Natural killer cell treated with Interleukin-12 subunit alpha and Interleukin-12 subunit beta and Interleukin-15 and Interleukin-18, amount 100 ng/mL, for 72 hours (primary cell): ENCODE measurements around the gene TCF4. TPM values are rescaled to one million over a fixed set of nuclear protein-coding genes. Genes with fewer than 3 reads are reported as not detected.

Source experiments
- ATAC-seq, 2 donors: fragments of 150-1000 bp; cut with Tn5 transposase in 1 of 2; sonication (Bioruptor Pico), chemical (Tn5 transposase) in 1 of 2; 2 replicates each; pipeline ENCODE4 v1.10.0; 2021
- DNase-seq: peaks from one replicate; pipeline ENCODE4 v3.0.0; 2022; ENCODE audit warnings: low spot score
- H3K27ac Mint-ChIP-seq, 2 donors: 1 replicate in 1 of 2; 2 replicates in 1 of 2; pipeline ENCODE4 v1.8.0; 2022; ENCODE audit warnings: mixed read lengths in 2 of 2, mild to moderate bottlenecking in 1 of 2, moderate library complexity in 1 of 2
- H3K27me3 Mint-ChIP-seq, 2 donors: 1 replicate in 1 of 2; 2 replicates in 1 of 2; pipeline ENCODE4 v1.8.0; 2022; ENCODE audit warnings: mixed read lengths in 2 of 2
- H3K36me3 Mint-ChIP-seq: one replicate; pipeline ENCODE4 v1.8.0; 2022; ENCODE audit warnings: mixed read lengths
- H3K4me1 Mint-ChIP-seq, 2 donors: 1 replicate in 1 of 2; 2 replicates in 1 of 2; pipeline ENCODE4 v1.8.0; 2022; ENCODE audit warnings: low read depth in 2 of 2, mixed read lengths in 2 of 2, mild to moderate bottlenecking in 1 of 2
- H3K4me3 Mint-ChIP-seq: one replicate; pipeline ENCODE4 v1.8.0; 2022; ENCODE audit warnings: mixed read lengths
- H3K9me3 Mint-ChIP-seq: 2 replicates; pipeline ENCODE4 v1.8.0; 2022; ENCODE audit warnings: mixed read lengths
- total RNA-seq, 2 donors: library from RNA; stranded (reverse); gene quantifications; one replicate each; pipeline ENCODE4 v1.2.3, GENCODE V29; 2022

Gene TCF4
- total RNA-seq, 2 donors from 2014 or later: 6.1 to 10.3 TPM

DNA sequence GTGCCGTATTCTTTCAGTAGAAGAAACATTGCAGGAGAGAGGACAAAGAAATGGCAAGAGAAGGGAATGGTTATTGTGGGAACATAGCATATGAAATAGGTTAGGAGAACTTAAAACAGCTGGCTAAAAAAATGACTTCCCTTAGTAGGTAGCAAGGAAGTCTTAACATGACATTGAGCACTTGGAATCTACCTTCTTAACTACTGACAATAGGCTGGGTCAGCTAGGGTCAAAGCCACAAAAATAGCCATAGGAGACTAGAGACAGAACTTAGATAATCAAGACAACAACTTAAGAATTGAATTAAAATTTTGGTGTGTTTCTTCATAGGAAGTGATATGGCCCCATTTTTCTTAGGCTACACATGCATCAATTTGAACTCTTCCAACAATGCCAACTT is 227.9 kb downstream of the TCF4 start:
- Mint-ChIP-seq H3K4me3 (no peak overlapping the region), H3K4me1 (no peaks in the 10 kb centered on the region), H3K27ac (no peak overlapping the region), H3K27me3 (no peaks in the 10 kb centered on the region), H3K36me3 (no peaks in the 10 kb centered on the region), H3K9me3 (no peaks in the 10 kb centered on the region)
- ATAC-seq (no peak), DNase-seq (no peak)

DNA sequence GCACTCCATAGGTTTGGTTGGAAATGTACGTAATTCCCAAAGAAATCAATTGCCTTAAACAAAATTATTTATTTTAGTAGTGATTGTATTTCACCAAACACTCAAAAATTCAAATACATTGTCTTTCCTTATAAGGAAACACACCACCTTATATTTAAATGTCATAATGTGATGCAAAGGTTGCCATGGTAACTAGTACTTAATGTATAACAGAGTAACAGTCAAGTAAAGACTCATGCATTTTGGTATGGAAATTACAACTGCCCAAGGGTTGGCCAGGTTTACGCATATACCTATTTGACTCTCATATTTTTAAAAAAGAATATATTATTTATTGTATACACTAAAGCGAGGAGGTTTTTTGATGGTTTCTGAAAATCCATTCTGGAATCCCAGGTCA is 231.2 kb downstream of the TCF4 start:
- H3K4me3 Mint-ChIP-seq: no peak overlapping the region
- no peaks in the 10 kb centered on the region for H3K27me3 Mint-ChIP-seq
- H3K4me1 Mint-ChIP-seq: peaks cover 0 to 5% of the 10 kb centered on the region in 2 donors
- no peaks in the 10 kb centered on the region for H3K9me3 Mint-ChIP-seq
- ATAC-seq (no peak), DNase-seq (no peak)
- H3K27ac Mint-ChIP-seq: no peak overlapping the region
- H3K36me3 Mint-ChIP-seq: no peaks in the 10 kb centered on the region

DNA sequence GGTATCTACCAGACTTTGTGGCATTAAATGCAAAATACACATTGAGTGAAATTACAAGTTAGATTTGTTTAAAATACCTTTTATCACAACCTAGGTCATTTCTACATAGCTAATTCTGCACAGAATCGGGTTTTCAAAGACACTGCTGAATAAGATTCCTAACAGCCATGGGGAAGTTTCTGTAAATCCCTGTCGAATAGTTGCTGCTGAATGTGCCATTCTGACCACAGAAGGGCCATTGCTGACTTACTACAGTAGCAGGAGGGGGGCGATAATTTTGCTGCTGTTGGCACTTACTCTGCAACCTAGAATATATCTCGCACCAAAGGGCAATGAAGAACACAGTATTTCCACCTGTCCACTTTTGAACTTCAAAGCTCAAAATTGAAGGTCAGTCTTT is 232.8 kb downstream of the TCF4 start:
- DNase-seq (no peak), ATAC-seq (no peak)
- H3K9me3 Mint-ChIP-seq: no peaks in the 10 kb centered on the region
- no peak overlapping the region for H3K4me3 Mint-ChIP-seq
- H3K4me1 Mint-ChIP-seq: peaks cover 0 to 5% of the 10 kb centered on the region in 2 donors
- no peak overlapping the region for H3K27ac Mint-ChIP-seq
- no peaks in the 10 kb centered on the region for H3K36me3 Mint-ChIP-seq
- H3K27me3 Mint-ChIP-seq: peaks cover 0 to 3% of the 10 kb centered on the region in 2 donors

DNA sequence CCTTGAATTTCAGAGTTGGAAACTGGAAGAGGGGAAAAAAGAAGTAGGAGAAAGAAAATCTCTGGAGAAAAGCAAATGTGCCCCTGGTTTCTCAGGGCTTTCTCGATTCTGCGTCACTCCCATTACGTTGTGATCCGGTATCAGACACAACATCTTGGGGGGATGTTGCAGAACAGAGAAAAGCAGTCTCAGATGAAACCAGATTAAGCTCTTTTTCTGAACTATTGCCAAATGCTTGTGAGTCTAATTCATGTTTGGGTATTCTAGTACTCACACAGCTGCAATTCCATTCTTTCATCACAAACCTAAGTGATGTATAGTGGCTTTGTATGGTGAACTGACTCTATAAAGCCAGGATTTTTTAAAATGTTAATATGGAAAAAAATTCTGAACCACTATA is 233.2 kb downstream of the TCF4 start:
- H3K4me1 Mint-ChIP-seq: peaks cover 0 to 5% of the 10 kb centered on the region in 2 donors

DNA sequence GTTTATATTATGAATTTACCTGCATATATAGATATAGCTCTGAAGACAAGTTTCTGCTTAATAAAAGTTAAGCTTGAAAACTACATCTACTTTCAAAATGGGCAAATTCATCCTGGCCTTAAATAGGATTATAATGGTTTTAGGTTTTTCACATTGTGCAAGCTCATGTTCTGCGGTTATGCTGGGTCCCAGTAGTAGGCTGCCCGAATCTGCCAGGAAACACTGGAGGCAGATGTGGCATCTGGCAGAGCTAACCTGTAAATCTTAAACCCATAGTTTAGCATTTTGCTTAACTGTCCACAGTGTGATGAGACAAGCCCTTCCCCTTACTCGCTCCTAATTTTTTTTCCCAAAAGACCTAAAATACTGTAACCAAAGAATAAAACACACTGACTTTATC is 234.2 kb downstream of the TCF4 start:
- Mint-ChIP-seq H3K4me3 (no peak overlapping the region), H3K27me3 (peaks cover 0 to 3% of the 10 kb centered on the region in 2 donors), H3K27ac (no peak overlapping the region), H3K9me3 (no peaks in the 10 kb centered on the region), H3K36me3 (no peaks in the 10 kb centered on the region), H3K4me1 (peaks cover 0 to 5% of the 10 kb centered on the region in 2 donors)
- no peak for DNase-seq
- no peak for ATAC-seq

More for the DNA sequence above, 233.2 kb downstream of the TCF4 start:
- no peak for ATAC-seq
- Mint-ChIP-seq H3K27ac (no peak overlapping the region), H3K4me3 (no peak overlapping the region), H3K36me3 (no peaks in the 10 kb centered on the region), H3K9me3 (no peaks in the 10 kb centered on the region), H3K27me3 (peaks cover 0 to 3% of the 10 kb centered on the region in 2 donors)
- DNase-seq: no peak

DNA sequence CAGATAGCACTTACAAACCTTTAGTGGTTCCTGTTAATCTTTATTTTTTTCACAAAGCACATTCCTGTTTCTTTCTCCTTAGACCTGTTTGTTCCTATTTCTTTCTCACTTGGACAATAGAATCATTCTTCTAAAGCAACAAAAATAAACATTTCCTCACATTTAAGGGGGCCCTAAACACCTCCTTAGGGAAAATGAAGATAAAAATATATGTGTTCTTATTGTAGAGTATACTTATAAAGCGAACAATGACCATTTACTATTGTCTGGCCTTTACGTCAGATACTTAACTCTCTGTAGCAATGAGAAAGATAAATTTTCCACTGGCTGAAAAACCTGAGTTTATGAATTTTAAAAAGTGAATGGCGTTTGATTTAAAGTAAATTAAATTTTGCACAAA is 234.6 kb downstream of the TCF4 start:
- Mint-ChIP-seq H3K27ac (no peak overlapping the region), H3K27me3 (peaks cover 0 to 3% of the 10 kb centered on the region in 2 donors), H3K36me3 (no peaks in the 10 kb centered on the region), H3K4me1 (peaks cover 0 to 5% of the 10 kb centered on the region in 2 donors), H3K9me3 (no peaks in the 10 kb centered on the region), H3K4me3 (no peak overlapping the region)
- no peak for ATAC-seq
- DNase-seq: no peak

DNA sequence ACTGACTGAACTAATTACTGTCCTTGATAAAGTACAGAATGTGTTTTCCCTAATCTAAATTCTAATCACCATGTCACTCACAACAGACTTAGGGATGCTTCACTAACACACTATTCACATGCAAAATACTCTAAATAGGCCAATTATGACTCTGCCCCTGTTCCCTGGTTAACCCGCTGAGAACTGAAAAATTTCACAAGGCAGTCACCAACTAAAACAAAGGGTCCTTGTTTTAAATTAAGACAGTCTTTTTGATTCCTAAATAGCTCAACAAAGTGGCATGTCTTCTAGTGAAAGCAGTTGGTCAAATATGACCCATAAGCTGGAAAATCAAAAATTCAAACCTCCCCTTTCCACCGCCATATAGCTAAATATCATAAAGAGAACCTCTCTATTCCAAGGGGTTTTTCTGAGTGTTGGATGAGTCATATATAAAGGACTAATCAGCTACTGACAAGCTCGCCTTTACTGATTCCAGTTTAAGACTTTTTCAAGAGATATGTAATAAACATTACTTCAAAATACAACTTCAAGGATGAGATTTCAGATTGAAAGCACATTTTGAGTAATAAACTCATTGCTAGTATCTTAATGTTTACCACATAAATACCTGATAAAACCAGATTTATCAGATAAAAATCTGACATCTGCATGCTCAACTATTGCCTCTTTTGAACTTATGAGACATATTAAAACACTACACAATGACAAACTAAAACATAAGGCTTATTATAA is 235.8 kb downstream of the TCF4 start:
- ATAC-seq (no peak), DNase-seq (no peak)
- no peaks in the 10 kb centered on the region for H3K9me3 Mint-ChIP-seq
- no peak overlapping the region for H3K27ac Mint-ChIP-seq
- no peaks in the 10 kb centered on the region for H3K36me3 Mint-ChIP-seq
- peaks cover 0 to 5% of the 10 kb centered on the region in 2 donors for H3K4me1 Mint-ChIP-seq
- H3K4me3 Mint-ChIP-seq: no peak overlapping the region
- H3K27me3 Mint-ChIP-seq: peaks cover 0 to 3% of the 10 kb centered on the region in 2 donors

DNA sequence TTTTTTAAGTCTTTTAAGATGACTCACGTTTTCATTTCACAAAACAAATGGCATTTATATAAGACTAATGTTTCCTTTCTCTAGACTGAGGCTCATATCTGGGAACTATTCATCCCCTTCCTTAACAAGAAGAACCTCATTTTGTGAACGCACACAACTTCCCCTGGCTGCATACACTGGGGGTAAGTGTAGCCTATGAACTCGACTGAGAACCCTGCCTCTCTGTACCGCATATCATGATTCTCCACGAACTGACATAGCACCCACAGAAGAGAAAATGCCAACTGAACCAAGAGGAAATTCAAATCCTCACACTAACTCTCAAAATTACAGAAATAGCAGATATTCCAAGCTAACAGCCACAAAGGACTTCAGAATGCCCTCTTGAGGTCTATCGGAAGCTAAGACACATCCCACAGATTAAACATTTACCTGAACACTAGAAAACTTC is 236.7 kb downstream of the TCF4 start:
- H3K27me3 Mint-ChIP-seq: peaks cover 0 to 3% of the 10 kb centered on the region in 2 donors
- ATAC-seq (no peak), DNase-seq (no peak)

DNA sequence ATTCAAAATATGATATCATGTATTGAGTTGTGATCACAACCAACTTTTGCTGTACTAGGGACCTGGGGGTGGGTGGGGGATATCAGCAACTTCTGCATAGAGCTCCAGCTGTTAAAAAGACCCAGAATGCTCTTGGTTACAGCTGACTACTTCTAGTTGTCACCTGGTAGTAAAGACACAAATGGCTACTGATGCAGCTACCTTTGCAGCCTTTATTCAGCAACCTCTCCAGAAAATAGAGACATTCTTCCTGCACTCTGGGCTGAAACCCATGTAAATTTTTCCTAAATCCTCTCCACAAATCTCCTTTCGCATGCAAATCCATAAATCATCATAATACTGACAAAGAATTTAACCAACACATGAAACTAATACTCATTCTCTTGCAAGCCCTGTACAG is 238.3 kb downstream of the TCF4 start:
- peaks cover 0 to 3% of the 10 kb centered on the region in 2 donors for H3K27me3 Mint-ChIP-seq
- H3K36me3 Mint-ChIP-seq: no peaks in the 10 kb centered on the region
- no peak overlapping the region for H3K4me3 Mint-ChIP-seq
- H3K9me3 Mint-ChIP-seq: no peaks in the 10 kb centered on the region
- H3K4me1 Mint-ChIP-seq: peaks cover under 1 to 6% of the 10 kb centered on the region in 2 donors
- ATAC-seq (no peak), DNase-seq (no peak)
- H3K27ac Mint-ChIP-seq: no peak overlapping the region

More for the DNA sequence above, 236.7 kb downstream of the TCF4 start:
- no peak overlapping the region for H3K4me3 Mint-ChIP-seq
- no peaks in the 10 kb centered on the region for H3K36me3 Mint-ChIP-seq
- peaks cover 0 to 5% of the 10 kb centered on the region in 2 donors for H3K4me1 Mint-ChIP-seq
- H3K27ac Mint-ChIP-seq: no peak overlapping the region
- H3K9me3 Mint-ChIP-seq: no peaks in the 10 kb centered on the region

DNA sequence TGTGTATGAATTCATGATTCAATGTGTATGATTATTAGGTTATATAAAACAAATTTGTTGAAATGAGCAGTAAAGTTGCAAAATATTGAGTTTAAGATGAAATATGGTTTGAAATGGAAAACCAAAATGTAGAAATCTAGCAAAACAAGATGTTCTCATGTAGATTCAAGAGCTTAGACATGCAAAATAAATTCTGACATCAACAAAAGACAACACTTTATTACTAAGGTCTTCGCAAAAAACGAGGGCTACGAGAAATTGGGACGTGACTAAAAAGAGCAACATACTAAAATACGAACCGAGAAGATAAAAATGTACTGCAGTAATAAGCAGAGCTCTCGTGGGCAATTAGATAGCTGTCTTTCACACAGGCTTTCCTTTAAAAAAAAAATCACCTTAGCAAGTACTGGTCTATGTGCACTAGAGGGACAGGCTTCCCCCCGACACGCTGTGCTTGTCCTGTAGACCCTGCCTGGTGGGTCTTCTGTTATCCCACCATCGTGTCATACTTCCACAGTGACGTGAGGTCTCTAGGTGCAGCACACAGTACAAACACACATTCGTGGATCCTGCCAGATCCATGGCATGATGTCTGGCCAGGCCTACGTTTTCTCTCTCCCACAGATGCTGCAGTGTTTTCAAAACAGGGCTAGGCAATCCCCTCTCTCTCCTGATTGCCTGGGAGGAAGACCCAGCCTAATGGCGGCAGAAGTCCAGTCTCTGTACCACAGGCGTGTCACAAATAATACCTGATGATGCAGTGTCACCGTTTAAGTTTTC is 240.8 kb downstream of the TCF4 start:
- DNase-seq: no peak
- H3K4me3 Mint-ChIP-seq: no peak overlapping the region
- H3K27ac Mint-ChIP-seq: no peak overlapping the region
- no peak for ATAC-seq
- H3K36me3 Mint-ChIP-seq: no peaks in the 10 kb centered on the region
- H3K9me3 Mint-ChIP-seq: no peaks in the 10 kb centered on the region
- H3K4me1 Mint-ChIP-seq: peaks cover 6 to 8% of the 10 kb centered on the region in 2 donors
- peaks cover 0 to 3% of the 10 kb centered on the region in 2 donors for H3K27me3 Mint-ChIP-seq

DNA sequence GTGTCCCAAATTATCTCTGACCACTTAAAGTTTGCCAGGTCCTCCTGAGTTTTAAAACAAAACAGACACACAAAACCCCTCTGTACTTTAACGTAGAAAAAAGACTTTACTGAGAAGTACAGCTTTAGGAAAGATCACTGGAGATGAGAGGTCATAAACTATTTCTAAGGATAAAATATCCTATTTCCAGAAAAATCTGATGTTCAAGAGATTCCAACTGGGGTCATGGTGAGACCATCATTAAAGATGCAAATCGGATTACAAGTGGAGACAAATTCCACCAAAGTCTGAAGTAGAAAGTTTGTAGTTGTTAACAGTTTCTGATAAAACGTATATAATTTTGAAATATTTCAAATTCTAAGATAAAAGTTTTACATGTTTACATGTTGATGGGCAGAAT is 241.6 kb downstream of the TCF4 start:
- ATAC-seq: no peak
- H3K9me3 Mint-ChIP-seq: no peaks in the 10 kb centered on the region

DNA sequence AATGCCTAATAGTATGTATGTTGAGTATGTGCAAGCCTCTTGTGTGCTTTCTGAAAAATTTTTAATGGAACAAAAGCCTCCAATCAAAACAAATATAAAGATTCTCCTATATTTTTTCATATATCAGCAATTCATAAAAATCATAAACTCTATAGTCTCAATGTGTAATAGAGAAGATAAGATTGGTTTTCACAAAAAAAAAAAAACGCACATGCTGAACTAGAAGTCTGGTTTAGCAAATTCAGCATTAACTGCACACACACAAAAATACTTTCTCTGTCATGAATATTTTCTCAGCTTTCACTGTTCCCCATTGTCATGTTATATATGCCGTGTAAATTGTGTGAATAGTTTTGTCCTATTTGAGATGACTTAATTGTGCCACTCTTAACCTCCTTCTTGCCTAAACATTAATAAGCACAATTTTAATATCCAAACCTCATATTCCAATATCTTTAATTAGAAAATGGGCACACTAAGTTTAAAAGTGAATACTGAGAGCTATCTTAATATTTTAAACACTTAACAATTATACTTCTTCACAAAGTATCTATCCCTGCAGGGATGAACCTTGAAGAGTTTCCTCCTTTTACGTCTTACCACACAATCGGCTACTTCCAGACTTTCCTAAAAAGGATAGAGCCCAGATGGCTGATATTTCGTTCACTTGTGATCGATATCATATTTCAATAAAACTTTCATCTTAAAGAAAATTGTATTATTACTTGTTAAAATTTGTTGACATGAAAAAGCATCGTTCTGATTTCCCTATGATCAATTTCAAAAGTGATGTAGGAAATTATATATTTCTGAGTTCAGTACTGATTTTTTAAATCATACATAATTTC is 242.7 kb downstream of the TCF4 start:
- no peak overlapping the region for H3K4me3 Mint-ChIP-seq
- DNase-seq: no peak
- peaks cover 6 to 8% of the 10 kb centered on the region in 2 donors for H3K4me1 Mint-ChIP-seq
- no peak overlapping the region for H3K27ac Mint-ChIP-seq
- no peaks in the 10 kb centered on the region for H3K9me3 Mint-ChIP-seq
- ATAC-seq: no peak
- H3K36me3 Mint-ChIP-seq: no peaks in the 10 kb centered on the region
- no peaks in the 10 kb centered on the region for H3K27me3 Mint-ChIP-seq

More for the DNA sequence above, 241.6 kb downstream of the TCF4 start:
- Mint-ChIP-seq H3K4me1 (peaks cover 6 to 8% of the 10 kb centered on the region in 2 donors), H3K27ac (no peak overlapping the region), H3K36me3 (no peaks in the 10 kb centered on the region), H3K4me3 (no peak overlapping the region), H3K27me3 (peaks cover 0 to 3% of the 10 kb centered on the region in 2 donors)
- no peak for DNase-seq

DNA sequence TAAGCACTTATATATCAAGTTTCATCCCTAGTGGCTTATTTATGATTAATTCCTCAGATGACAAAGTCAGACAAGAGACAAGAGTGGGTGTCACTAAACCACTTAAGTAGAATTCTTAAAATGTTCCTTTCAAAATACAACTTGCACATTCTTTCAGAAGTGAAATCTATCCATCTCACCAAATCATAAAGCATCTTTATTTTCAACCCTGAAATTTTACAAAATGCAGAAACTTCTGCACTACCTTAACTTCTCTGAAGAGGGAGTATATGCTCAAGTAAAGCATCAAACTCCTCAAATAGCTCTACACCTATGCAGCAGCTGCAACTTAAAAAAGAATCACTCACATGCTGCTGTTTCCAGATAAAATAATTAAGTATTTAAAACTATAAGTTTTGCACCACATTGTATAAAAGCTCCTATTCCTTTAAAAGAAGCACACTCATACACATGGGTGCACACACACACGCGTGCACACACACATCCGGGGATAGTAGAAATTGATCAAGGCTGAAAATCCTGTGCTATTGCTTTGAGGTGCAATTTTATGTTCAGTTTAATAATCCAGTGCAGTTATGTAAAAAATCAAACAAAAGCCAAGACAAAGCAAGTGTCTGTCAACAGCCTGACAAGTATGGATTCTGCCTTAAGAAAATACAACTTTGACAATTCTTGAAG is 244.5 kb downstream of the TCF4 start:
- DNase-seq: no peak
- Mint-ChIP-seq H3K4me3 (no peak overlapping the region), H3K36me3 (no peaks in the 10 kb centered on the region), H3K4me1 (peaks cover 6 to 8% of the 10 kb centered on the region in 2 donors), H3K27me3 (no peaks in the 10 kb centered on the region), H3K27ac (no peak overlapping the region), H3K9me3 (no peaks in the 10 kb centered on the region)
- ATAC-seq: no peak
